Measurements from ENCODE around the gene PIK3C2G.

Gene PIK3C2G

GRCh38 chr12:18416412-18416811 lies 155.1 kb downstream of the PIK3C2G start:
- TF ChIP-seq Cebpa-rat (IDR thresholded peaks at IDR 0.05): no peak
- Histone ChIP-seq H3K27ac (no peak overlapping the region), H3K36me3 (no peaks in the 10 kb centered on the region), H4K20me1 (no peaks in the 10 kb centered on the region), H3K9me3 (replicated peaks in 1 of 11) (no peaks in the 10 kb centered on the region), H3K9ac (no peak overlapping the region), H3K4me2 (no peak overlapping the region), H3K4me1 (no peaks in the 10 kb centered on the region), H3K27me3 (no peaks in the 10 kb centered on the region), H3K4me3 (no peak overlapping the region)

GRCh38 chr12:18419311-18419710 lies 158.0 kb downstream of the PIK3C2G start:
- no peaks in the 10 kb centered on the region for H3K27me3 ChIP-seq
- no peak overlapping the region for H3K4me3 ChIP-seq
- no peak for TF ChIP-seq Cebpa-rat (IDR thresholded peaks at IDR 0.05)
- no peaks in the 10 kb centered on the region for H3K9me3 ChIP-seq (replicated peaks in 1 of 11)
- no peaks in the 10 kb centered on the region for H4K20me1 ChIP-seq
- no peak overlapping the region for H3K9ac ChIP-seq
- H3K4me1 ChIP-seq: no peaks in the 10 kb centered on the region
- no peak overlapping the region for H3K27ac ChIP-seq
- no peak overlapping the region for H3K4me2 ChIP-seq
- H3K36me3 ChIP-seq: no peaks in the 10 kb centered on the region

- no peak overlapping the region for H3K27ac ChIP-seq
- no peak overlapping the region for H3K4me3 ChIP-seq
- no peaks in the 10 kb centered on the region for H3K27me3 ChIP-seq
- no peak for TF ChIP-seq Cebpa-rat (IDR thresholded peaks at IDR 0.05)
- H4K20me1 ChIP-seq: no peaks in the 10 kb centered on the region
- no peaks in the 10 kb centered on the region for H3K36me3 ChIP-seq
- H3K9ac ChIP-seq: no peak overlapping the region
- no peaks in the 10 kb centered on the region for H3K9me3 ChIP-seq (replicated peaks in 1 of 11)
- no peak overlapping the region for H3K4me2 ChIP-seq
- H3K4me1 ChIP-seq: no peaks in the 10 kb centered on the region
Measured at GRCh38 chr12:18421867-18422266, 160.5 kb downstream of the PIK3C2G start.

GRCh38 chr12:18422871-18423270 lies 161.6 kb downstream of the PIK3C2G start:
- Histone ChIP-seq H3K27ac (no peak overlapping the region), H3K4me3 (no peak overlapping the region), H3K9me3 (replicated peaks in 1 of 11) (no peaks in the 10 kb centered on the region), H3K4me2 (no peak overlapping the region), H3K36me3 (no peaks in the 10 kb centered on the region), H3K9ac (no peak overlapping the region), H4K20me1 (no peaks in the 10 kb centered on the region), H3K27me3 (no peaks in the 10 kb centered on the region), H3K4me1 (no peaks in the 10 kb centered on the region)
- no peak for TF ChIP-seq Cebpa-rat (IDR thresholded peaks at IDR 0.05)

- no peaks in the 10 kb centered on the region for H3K9me3 ChIP-seq (replicated peaks in 1 of 11)
- no peaks in the 10 kb centered on the region for H3K27me3 ChIP-seq
- H3K9ac ChIP-seq: no peak overlapping the region
- H3K4me2 ChIP-seq: no peak overlapping the region
- H4K20me1 ChIP-seq: no peaks in the 10 kb centered on the region
- H3K4me1 ChIP-seq: no peaks in the 10 kb centered on the region
- H3K4me3 ChIP-seq: no peak overlapping the region
- no peak overlapping the region for H3K27ac ChIP-seq
- no peak for TF ChIP-seq Cebpa-rat (IDR thresholded peaks at IDR 0.05)
- H3K36me3 ChIP-seq: no peaks in the 10 kb centered on the region
Measured at GRCh38 chr12:18424857-18425256, 163.5 kb downstream of the PIK3C2G start.

GRCh38 chr12:18427520-18427919 lies 166.2 kb downstream of the PIK3C2G start:
- Histone ChIP-seq H3K4me3 (no peak overlapping the region), H3K4me2 (no peak overlapping the region), H3K27me3 (no peaks in the 10 kb centered on the region), H3K36me3 (no peaks in the 10 kb centered on the region), H3K27ac (no peak overlapping the region), H3K9ac (no peak overlapping the region), H4K20me1 (no peaks in the 10 kb centered on the region), H3K9me3 (replicated peaks in 1 of 11) (no peaks in the 10 kb centered on the region), H3K4me1 (no peaks in the 10 kb centered on the region)
- no peak for TF ChIP-seq Cebpa-rat (IDR thresholded peaks at IDR 0.05)

- no peak overlapping the region for H3K4me2 ChIP-seq
- H3K4me3 ChIP-seq: no peak overlapping the region
- no peaks in the 10 kb centered on the region for H3K36me3 ChIP-seq
- no peak overlapping the region for H3K9ac ChIP-seq
- H4K20me1 ChIP-seq: no peaks in the 10 kb centered on the region
- H3K4me1 ChIP-seq: no peaks in the 10 kb centered on the region
- H3K9me3 ChIP-seq (replicated peaks in 1 of 11): no peaks in the 10 kb centered on the region
- H3K27me3 ChIP-seq: no peaks in the 10 kb centered on the region
- no peak for TF ChIP-seq Cebpa-rat (IDR thresholded peaks at IDR 0.05)
- no peak overlapping the region for H3K27ac ChIP-seq
Measured at GRCh38 chr12:18428416-18428815, 167.1 kb downstream of the PIK3C2G start.

- H3K4me1 ChIP-seq: no peaks in the 10 kb centered on the region
- H3K9ac ChIP-seq: no peak overlapping the region
- no peak overlapping the region for H3K27ac ChIP-seq
- H3K27me3 ChIP-seq: no peaks in the 10 kb centered on the region
- no peaks in the 10 kb centered on the region for H4K20me1 ChIP-seq
- no peaks in the 10 kb centered on the region for H3K9me3 ChIP-seq (replicated peaks in 1 of 11)
- TF ChIP-seq Cebpa-rat (IDR thresholded peaks at IDR 0.05): no peak
- no peak overlapping the region for H3K4me2 ChIP-seq
- no peak overlapping the region for H3K4me3 ChIP-seq
- no peaks in the 10 kb centered on the region for H3K36me3 ChIP-seq
Measured at GRCh38 chr12:18429366-18429765, 168.0 kb downstream of the PIK3C2G start.

- no peaks in the 10 kb centered on the region for H3K27me3 ChIP-seq
- H3K4me2 ChIP-seq: no peak overlapping the region
- H4K20me1 ChIP-seq: no peaks in the 10 kb centered on the region
- no peak overlapping the region for H3K27ac ChIP-seq
- H3K36me3 ChIP-seq: no peaks in the 10 kb centered on the region
- no peak overlapping the region for H3K9ac ChIP-seq
- TF ChIP-seq Cebpa-rat (IDR thresholded peaks at IDR 0.05): no peak
- no peaks in the 10 kb centered on the region for H3K4me1 ChIP-seq
- H3K4me3 ChIP-seq: no peak overlapping the region
- no peaks in the 10 kb centered on the region for H3K9me3 ChIP-seq (replicated peaks in 1 of 11)
Measured at GRCh38 chr12:18430425-18431048, 169.2 kb downstream of the PIK3C2G start.

- Histone ChIP-seq H3K36me3 (no peaks in the 10 kb centered on the region), H3K27ac (no peak overlapping the region), H3K4me1 (no peaks in the 10 kb centered on the region), H3K9me3 (replicated peaks in 1 of 11) (no peaks in the 10 kb centered on the region), H3K9ac (no peak overlapping the region), H4K20me1 (no peaks in the 10 kb centered on the region), H3K27me3 (no peaks in the 10 kb centered on the region), H3K4me3 (no peak overlapping the region), H3K4me2 (no peak overlapping the region)
- no peak for TF ChIP-seq Cebpa-rat (IDR thresholded peaks at IDR 0.05)
Measured at GRCh38 chr12:18431771-18432170, 170.5 kb downstream of the PIK3C2G start.

All from BLaER1 treated with 17β-estradiol and CSF1 and Interleukin-3, amounts not matched to agents 10 nM and 100 nM (cell line).